ENCODE measurements around the gene PRRT3.
A peak's percentile ranks its signal among the peaks of the same experiment; 100 is the strongest.

Gene PRRT3

DNA sequence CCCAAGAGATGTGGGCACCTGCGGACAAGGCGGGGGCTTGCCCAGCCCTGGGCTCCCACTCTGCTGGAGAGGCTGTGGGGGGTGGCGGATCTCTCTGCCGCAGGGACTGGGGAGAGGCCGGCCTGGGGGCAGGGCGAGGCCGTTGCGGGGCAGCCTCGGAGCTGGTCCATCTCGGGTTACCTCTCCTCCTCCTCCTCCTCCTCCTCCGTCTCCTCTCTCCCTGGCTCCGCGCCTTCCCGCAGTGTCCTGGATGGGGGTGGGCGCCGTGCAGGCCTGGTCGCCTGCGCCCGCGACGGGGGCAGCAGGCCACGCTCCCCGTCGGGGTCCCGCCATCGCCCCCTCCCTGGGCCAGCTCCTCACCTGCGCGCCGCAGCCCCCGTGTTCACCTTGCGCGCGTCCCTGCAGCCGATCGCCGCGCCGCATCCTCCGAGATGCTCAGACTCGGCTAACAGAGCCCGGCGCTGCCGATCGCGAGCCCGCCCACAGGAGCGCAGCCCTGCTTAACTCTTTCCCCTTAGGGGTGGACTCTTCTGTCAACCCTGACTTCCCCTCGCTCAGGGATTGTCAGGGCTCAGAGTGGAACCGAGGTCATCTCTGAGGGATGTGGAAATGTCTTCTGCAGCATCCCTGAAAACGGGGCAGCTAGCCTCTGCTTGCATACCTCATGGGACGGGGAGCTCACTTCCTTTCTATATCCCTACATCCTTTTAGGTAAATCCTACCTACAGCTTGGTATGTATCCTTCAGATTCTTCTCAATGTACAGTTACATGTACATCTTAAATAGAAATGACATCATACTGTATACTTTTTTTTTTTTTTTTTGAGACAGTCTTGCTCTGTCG lies at the start of gene PRRT3:
TSS of gene PRRT3 (minus strand) at position 447 of the 844 bp plus-strand sequence. CDS start 2,293 bp downstream, outside the sequence.
- peak; percentile 67 to 75 (median 73) for DNase-seq

DNA sequence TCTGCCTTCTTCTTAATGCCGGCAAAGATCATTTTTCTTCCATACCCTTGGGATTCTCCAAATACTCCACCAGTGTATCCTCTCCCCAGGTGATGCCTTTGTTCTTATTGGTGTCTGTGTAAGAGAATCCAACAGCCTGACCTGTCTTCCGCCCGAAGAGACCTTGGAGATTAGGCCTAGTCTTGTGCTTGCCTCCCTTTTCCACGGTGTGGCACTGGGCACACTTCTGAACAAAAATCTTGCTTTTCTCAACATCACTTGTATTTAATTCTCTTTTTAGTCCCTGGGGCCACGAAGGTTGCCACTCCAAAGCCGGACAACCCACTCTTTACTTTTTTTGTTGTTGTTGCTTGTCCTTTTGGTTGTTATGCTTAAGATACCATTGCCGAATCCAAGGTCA lies 48.5 kb upstream of the PRRT3 start:
- no peak for DNase-seq

DNA sequence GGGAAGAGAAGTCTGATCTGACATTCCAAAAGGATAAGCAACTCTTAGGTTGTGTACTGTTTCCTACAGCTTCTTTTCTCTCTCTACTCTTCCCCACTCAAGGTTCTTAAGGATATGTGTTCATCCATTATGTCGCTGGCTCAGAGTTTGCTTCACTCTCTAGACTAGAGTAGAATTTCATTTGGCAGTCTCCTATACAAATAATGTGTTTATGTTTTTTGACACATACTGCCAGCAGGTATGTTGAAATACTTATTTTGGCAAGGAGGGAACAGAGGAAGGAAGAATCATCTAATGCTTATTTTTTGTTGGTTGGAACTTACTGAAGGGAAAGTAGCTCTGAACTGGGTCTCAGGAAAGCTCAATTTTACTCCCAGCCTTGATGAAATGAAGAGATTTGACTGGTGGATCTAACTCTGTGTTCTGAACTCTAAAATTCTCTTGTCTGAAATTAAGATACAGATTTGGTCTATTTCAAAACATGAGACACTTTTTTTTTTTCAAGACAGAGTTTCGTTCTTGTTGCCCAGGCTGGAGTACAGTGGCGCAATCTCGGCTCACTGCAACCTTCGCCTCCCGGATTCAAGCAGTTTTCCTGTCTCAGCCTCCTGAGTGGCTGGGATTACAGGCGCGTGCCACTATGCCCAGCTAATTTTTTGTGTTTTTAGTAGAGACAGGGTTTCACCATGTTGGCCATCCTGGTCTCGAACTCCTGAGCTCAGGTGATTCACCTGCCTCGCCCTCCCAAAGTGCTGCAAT lies 42.1 kb upstream of the PRRT3 start:
- DNase-seq = no peak

DNA sequence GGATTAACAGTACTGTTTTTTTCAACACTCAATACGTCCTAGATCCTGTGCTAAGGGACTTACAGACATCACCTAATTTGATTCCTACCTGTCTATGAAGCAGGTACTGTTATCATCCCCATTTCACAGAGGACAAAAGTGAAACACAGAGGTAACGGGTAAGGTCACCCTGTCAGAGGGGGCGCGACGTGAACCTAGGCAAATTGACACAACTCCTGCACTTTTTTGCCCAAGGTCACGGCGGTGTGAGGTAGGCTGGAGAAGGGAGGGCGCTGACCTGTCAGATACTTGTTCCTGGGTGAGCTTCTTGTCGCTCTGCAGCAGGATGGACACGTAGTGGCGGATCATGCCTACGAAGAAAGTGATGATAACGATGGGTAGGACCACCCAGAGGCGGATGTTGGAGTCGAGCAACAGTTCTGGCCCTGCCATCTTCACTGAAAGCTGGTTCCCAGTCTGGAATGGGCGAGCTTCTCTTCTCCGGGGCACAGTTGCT lies 34.1 kb upstream of the PRRT3 start:
- DNase-seq = no peak

DNA sequence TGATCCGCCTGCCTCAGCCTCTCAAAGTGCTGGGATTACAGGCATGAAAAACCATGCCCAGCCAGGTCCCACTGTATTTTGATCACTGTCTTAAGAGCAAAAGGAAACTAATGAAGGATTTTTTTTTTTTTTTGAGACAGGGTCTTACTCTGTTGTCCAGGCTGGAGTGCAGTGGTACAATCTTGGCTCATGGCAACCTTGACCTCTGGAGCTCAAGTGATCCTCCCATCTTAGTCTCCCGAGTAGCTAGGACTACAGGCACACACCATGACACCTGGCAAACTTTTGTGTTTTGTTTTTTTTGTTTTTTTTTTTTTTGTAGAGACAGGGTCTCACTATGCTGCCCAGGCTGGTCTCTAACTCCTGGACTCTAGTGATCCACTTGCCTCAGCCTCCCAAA lies 28.0 kb upstream of the PRRT3 start:
- DNase-seq = no peak

DNA sequence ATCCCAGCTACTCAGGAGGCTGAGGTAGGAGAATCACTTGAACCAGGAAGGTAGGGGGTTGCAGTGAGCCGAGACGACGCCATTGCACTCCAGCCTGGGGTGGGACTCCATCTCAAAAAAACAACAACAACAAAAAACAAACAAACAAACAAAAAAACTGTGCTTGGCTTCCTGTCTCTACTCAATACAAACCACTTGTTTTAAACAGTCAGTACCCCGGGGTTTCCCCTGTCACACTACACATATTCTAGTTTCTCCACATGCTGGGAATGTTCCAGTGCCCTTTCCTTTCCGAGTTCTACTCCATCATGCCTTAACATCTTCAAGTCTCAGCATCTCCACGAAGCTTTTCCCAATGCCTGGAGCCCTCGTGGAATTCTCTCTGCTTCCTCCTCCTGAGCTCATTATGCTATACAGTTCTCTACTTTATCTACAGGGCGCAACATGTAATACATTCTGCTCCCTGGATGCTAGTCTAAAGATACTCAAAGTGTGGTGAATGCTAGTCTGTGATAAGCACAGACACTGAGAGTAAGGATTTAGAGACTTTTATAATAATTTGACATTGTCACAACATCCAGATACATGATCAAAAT lies 26.6 kb upstream of the PRRT3 start:
- DNase-seq = peak in 1 of 3 donors; percentile 9

DNA sequence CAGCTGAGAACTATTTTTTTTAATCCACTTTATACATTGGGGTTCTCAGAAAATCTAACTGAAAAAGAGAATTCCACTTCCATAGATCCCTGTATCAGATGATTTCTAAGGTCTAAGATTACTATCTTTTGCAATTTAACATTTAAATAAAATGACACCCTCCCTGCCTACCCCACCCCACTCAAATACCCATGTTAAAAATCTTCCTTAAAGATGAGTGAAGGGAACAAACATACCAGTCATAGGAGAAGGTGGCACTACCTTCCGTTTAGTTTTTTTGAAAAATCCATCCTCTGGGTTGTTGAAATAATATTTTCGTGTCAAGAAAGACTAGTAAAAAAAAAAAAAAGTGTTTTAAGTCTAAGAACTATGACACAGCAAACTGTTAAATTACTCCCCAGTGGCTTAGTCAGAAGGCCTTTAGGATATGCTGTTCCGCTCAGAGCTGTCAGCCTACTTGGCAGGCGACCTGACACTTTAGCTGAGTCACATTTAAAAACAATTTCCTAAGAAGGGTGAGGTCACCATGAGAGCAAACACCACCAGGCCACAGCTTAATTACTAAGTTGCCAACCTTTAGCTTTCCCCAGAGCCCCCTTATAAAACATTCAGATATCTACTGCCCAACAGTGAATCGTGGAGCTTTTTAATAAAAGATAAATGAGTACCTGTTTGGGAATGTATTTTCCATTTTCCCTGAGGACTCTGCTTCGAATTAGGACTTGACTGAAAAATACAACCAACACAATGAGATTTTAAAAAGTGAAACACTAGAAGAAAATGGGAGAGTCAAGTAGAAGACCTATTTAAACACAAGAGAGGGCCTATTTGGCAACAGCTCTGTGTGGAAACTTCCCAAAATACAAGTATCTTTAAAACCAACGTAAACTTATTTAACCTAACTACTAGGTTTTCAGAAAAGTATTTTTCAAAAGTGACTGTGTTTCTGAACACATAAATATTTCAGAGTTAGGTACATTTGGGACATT lies 24.8 kb upstream of the PRRT3 start:
- DNase-seq = peak; percentile 90 to 97 (median 96)

DNA sequence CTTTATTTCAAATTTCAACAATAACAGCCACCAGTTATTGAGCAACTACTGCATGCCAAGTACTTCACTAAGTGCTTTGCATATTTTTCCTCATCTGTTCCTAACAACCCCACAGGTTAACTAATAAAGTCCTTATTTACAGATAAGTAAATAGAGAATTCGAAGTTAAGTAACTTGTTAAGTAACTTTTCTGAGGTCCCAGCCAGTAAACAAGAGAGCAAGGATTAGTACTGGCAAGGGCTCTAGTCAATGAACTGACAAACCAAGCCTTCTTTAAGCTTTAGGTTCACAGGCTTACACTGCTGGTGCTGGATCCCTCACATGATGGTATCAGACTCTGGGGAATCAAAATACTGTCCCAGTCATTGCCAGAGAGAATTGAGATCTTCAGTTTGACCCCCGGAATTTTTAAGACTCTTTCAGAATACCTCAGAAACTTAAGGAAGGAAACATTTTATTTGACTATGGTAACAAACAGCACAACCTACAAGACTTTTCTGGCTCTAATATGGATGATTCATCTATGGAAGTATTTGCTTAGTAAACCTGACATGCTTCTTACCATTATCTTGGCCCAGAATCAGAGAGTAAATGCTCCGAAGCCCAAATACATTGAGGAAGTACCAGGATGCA lies 17.9 kb upstream of the PRRT3 start:
- DNase-seq = no peak

DNA sequence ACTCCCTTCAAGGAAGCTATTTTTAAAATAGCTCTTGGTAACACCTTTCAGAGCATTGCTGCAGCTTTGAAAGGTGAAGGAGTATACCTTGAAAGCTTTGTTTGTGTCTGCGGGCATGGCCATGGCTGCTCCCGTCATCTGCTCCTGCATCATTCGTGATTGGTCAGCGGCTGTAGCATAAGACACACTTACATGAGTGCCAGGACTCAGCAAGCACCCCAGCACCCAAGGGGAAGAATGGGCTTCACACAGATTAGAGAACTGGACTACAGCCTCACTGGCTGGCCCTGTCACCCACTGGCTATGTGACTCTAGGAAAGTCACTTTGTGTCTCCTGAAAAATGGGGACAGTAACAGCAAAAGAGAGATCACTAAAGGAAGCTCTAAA lies 17.4 kb upstream of the PRRT3 start:
- DNase-seq = no peak

DNA sequence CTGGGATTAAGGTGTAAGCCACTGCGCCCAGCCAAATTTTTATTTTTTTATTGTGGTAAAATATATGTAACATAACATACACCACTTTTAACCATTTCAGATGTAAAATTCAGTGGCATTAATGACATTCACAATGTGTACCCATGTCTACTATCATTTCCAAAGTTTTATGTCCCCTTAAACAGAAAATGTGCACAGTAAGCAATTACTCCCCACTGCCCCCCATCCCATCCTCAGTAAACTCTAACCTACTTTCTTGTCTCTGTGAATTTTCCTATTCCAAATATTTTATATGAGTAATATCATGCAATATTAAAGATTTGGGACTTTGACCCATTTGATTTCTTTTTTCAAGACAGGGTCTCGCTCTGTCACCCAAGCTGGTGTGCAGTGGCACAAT lies 14.6 kb upstream of the PRRT3 start:
- DNase-seq = no peak

DNA sequence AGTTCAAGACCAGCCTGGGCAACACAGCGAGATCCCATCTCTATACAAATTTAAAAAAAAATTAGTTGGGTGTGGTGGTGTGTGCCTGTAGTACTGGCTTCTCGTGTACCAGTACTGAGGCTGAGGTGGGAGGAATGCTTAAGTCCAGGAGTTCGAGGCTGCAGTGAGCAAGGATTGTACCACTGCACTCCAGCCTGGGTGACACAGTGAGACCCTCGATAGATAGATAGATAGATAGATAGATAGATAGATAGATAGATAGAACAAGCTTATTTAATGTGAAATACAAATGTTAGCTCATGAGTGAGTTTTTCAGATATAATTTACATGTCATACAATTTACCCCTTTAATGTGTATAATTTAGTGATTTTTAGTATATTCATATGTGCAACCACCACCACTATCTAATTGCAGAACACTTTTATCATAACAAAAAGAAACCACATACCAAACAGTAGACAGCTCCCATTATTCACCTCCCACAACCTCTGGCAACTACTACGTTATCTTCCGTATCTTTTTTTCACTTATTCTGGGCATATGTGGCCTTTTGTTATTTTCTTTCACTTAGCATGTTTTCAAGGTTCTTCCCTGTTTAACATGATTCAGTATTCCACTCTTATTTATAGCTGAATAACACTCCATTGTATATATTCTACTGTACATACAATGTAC lies 13.1 kb upstream of the PRRT3 start:
- no peak for DNase-seq

DNA sequence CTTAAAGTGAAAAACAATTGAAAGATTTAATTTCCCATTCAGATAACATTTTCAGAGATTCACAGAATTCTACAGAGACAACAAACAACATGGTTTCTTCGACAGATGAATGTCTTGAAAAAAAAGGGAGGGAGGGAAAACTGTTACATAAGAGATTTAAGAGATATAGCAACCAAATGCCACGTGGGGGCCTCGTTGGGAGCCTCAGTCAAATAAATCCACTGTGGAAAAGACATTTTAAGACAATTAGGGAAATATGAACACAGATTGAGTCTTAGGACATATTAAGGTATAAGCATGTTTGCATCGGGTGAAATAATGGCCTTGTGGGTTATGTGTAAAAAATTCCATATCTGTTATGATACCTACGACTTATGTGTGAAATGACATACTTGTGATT lies 5.0 kb upstream of the PRRT3 start:
- peak; percentile 24 to 33 (median 27) for DNase-seq

DNA sequence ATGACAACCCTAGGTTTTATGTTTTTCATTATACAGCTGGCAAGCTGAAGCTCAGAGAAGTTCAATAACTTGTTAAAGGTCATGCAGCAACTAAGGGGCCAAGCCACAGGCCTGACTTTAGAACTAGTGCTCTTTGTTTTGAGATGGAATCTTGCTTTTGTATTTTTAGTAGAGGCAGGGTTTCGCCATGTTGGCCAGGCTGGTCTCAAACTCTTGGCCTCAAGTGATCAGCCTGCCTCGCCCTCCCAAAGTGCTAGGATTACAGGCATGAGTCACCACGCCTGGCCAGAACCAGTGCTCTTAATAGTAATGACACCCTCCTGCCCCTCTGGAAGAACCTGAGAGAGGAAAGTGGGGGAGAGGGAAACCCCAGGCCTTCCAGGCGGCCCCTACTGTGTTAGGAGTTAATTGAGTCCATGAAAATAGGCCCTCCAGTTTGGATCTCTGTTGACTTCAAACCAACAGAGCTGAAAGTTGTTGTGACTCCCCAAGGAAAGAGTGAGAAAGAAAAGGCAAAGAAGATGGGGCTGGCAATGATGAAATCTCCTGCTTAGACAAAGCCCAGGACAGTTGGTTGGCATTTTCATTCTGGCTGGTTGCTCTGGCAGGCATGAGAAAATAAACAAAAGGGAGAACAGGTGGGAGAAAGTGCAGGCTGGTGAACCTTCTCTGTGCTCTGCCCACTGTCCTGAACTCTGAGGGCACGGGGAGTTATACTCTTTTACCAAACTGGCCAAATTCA lies 3.6 kb upstream of the PRRT3 start:
- no peak for DNase-seq

DNA sequence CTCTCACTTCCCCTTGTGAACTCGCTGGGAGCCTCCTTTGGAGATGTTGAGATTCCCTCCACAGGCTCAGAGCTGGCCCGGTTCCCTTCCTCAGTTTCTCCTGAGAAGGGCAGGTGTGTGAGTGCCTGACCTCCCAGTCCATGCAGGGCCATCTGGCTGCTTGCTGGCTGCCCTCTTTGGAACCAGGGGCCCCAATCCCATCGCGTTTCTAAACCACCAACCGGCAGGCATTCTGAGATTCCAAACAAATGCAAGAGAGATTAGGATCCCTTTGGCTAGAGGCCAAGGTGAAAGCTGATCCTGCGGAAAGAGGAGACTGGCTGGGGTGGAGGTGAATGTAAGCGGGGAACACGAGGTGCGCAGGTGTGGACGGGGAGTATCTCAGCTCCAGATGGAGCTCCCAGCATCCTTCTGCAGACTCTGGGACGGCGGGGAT lies 2.9 kb upstream of the PRRT3 start:
- DNase-seq = no peak

DNA sequence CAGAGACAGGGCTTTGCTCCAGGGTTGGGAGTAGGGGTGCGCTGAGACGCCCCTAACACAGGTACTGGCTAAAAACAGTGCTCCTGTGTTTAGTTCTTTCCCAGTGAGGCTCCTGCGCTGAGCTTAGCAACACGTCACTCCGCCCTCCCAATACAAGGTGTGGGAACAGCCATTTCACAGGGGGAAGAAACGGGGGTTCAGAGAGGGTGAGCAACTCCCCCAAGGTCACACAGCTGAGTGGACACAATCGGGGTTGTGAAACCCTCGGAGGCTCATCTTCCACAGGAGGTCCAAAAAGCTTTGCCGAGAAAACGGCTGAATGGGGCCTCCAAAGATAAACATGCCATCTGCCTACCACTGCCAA lies 628 bp downstream of the PRRT3 start:
- no peak for DNase-seq

DNA sequence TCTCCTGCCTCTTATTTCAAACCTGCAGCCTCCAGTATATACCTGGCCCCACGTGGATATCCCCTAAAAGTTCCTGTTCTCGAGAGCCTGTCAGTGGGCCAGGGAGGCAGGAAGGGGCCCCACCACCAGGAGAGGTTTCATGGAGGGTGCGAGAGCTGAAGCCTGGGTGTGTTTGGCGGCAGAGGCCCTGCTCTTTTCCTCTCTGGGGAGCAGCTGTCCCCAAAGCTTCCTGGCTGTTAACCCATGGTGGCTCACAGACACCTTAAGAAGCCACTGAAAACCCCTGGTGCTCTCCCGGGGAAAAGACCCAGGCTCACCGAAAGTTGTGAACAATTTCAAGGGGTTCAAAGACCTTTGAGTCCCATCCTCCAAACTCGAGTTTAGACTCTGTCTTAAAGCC lies 1.1 kb downstream of the PRRT3 start:
- no peak for DNase-seq

DNA sequence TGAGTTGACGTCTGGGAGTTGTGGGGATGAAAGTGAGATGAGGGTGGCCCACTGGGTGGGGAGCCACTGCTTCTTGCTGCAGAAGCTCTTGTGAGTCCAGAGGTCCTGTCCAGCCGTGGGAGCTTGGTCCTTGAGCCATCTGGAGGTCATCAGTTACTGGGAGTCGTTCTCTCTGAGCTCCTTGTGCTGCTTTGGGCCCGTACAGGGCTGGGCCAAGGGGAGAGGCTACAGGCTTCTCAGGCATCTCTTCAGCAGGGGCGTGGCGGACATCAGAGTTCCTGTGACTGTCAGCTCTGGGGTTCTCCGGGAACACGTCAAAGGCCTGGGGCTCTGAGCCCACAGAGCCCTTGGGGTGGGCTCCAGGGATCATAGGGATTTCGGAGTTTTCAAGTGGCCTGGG lies 2.6 kb downstream of the PRRT3 start:
- no peak for DNase-seq

DNA sequence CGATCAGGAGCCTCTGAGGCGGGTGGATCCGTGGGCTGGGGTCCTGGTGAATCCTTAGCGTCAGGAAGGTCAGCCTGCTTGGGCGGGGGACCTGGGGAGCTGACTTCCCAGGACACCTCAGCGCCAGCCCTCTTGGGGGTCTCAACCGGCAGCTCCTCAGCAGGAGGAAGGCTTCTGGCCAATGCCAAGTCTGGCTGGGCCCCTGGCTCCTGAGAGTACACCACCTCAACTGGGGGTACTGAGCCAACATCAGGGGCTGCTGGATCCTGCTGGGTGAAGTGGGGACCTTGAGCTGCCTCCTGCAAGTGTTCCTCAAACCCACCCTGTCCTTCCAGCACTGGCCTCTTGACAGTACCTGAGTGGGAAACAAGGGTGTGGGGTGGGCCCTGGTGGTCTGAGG lies 3.1 kb downstream of the PRRT3 start:
- DNase-seq = no peak

DNA sequence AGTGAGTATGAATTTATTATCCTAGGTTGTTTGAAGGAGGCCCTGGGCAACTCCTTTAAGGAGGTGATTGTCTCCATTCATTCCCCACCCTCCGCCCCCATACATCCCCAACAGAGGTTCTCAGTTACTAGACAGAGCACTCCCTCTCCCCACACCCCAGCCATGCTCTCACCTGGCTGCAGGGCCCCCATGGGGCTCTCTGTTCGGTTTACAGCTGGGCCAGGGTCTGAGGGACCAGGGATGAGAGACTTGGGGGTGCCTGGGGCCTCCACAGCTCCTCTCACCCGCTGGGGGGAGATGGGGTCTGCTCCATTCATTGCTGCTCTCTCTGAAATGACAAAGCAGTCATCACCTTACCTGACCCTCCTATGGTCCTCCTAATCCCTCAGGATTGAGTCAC lies 3.6 kb downstream of the PRRT3 start:
- DNase-seq = no peak

Data from suppressor macrophage treated with lipopolysaccharide for 1 hour (primary cell).